Right lobe of liver (tissue), 6 donors: ENCODE measurements around the gene DISP3. TPM values are rescaled to one million over a fixed set of nuclear protein-coding genes. Genes with fewer than 3 reads are reported as not detected.

Source experiments
- ATAC-seq, 4 donors: fragments of 200-7000 bp; cut with Tn5 transposase; one replicate each; pipeline ENCODE4 v1.9.1; 2020; ENCODE audit warnings: mild to moderate bottlenecking in 4 of 4, moderate library complexity in 4 of 4
- DNase-seq, 3 donors: peaks; one replicate each; pipeline ENCODE4 v3.0.0-alpha.2; 2020
- H3K27ac ChIP-seq, 3 donors: fragments of 200-600 bp; one replicate each; pipeline ENCODE4 v1.8.0; 2022
- H3K27me3 ChIP-seq, 2 donors: fragments of 200-600 bp; one replicate each; pipeline ENCODE4 v1.8.0; 2022
- H3K36me3 ChIP-seq, 4 donors: fragments of 200-600 bp; sonication (generic) in 1 of 4; one replicate each; pipeline versions ENCODE4 v1.5.1 to v1.8.0; 2017 to 2022; ENCODE audit warnings: control low read depth in 1 of 4
- H3K4me1 ChIP-seq, 4 donors: fragments of 200-600 bp; sonication (generic) in 1 of 4; one replicate each; pipeline versions ENCODE4 v1.5.1 to v1.8.0; 2017 to 2022; ENCODE audit warnings: control low read depth in 1 of 4
- H3K4me3 ChIP-seq, 3 donors: fragments of 200-600 bp; one replicate each; pipeline ENCODE4 v1.8.0; 2022
- H3K9me3 ChIP-seq, 4 donors: fragments of 200-600 bp; sonication (generic) in 1 of 4; one replicate each; pipeline versions ENCODE4 v1.5.1 to v1.8.0; 2017 to 2022; ENCODE audit warnings: control low read depth in 1 of 4
- CTCF ChIP-seq, 4 donors: fragments of 200-600 bp in 3 of 4; fragments of 450-650 bp in 1 of 4; IDR thresholded peaks; one replicate each; pipeline versions ENCODE4 v1.5.1 to v1.8.0; 2016 to 2022; ENCODE audit warnings: antibody characterized with exemption in 4 of 4, mild to moderate bottlenecking in 2 of 4
- POLR2A ChIP-seq: fragments of 450-650 bp; IDR thresholded peaks from one replicate; pipeline ENCODE4 v1.6.1; 2017; ENCODE audit warnings: antibody characterized with exemption, mild to moderate bottlenecking
- WGBS: methylation state at CpG from one replicate; pipeline ENCODE4 v1.1.6; 2018; ENCODE audit warnings: low coverage, low lambda C conversion rate; ENCODE audit not compliant: insufficient coverage; ENCODE audit errors: missing lambda C conversion rate; 5-methylcytosine and 5-hydroxymethylcytosine counted together
- intact Hi-C, 2 donors: fragments of 100-400 bp; cut with DNase I; formaldehyde crosslinking; loops; one replicate each; pipeline versions ENCODE4 v1.11.2 to v1.14.1; 2022
- total RNA-seq, 6 experiments: library from RNA; depleted of rRNA in 2 of 6; stranded (reverse); fragments of >200 nt in 2 of 6; fragmentation: NEBNext Ultra II Directional in 3 of 6; extraction: Animal tissue kit (Norgen Biotek cat#: 25700) in 3 of 6; gene quantifications; one replicate each; pipeline versions ENCODE4 v1.1.0 to v1.2.4, GENCODE V29; 2016 to 2023
- donor health status: DM: no; HTN: yes; CAD: no.
- donor health status: DM: no; HTN: no; CAD: no.
- donor health status: DM: no; HTN: no; CAD: no.
- donor health status: DM: no; HTN: yes; CAD: no.
- donor health status: DM: no; HTN: yes; CAD: no.

Gene DISP3
- total RNA-seq, 6 experiments from 2014 or later, result 0.06 TPM; not detected in 5

GRCh38 chr1:11493972-11494655 lies 15.2 kb downstream of the DISP3 start:
- H3K36me3 ChIP-seq, result no peaks in the 10 kb centered on the region
- no peak overlapping the region for H3K27ac ChIP-seq
- intact Hi-C loops, result no loop called here
- H3K4me1 ChIP-seq, result no peaks in the 10 kb centered on the region
- no peaks in the 10 kb centered on the region for H3K27me3 ChIP-seq
- H3K9me3 ChIP-seq, result no peaks in the 10 kb centered on the region
- ATAC-seq, result no peak
- H3K4me3 ChIP-seq, result no peak overlapping the region
- WGBS, result 36% methylated on average over 4 of the region's 9 CpGs
- DNase-seq, result peak in 1 of 3 donors; percentile 16
- TF ChIP-seq CTCF (IDR thresholded peaks at IDR 0.05) (no peak), POLR2A (no peak)

- TF ChIP-seq POLR2A (no peak), CTCF (IDR thresholded peaks at IDR 0.05) (no peak)
- H3K27me3 ChIP-seq, result no peaks in the 10 kb centered on the region
These were observed 15.8 kb downstream of the DISP3 start for GRCh38 chr1:11494771-11495170.

GRCh38 chr1:11495579-11495978 lies 16.6 kb downstream of the DISP3 start:
- no peaks in the 10 kb centered on the region for H3K27me3 ChIP-seq
- 36% methylated on average over 2 of the region's 3 CpGs for WGBS
- no peak for TF ChIP-seq CTCF (IDR thresholded peaks at IDR 0.05)
- no peak for TF ChIP-seq POLR2A

More at GRCh38 chr1:11494771-11495170, 15.8 kb downstream of the DISP3 start:
- Histone ChIP-seq H3K4me3 (no peak overlapping the region), H3K9me3 (no peaks in the 10 kb centered on the region), H3K4me1 (no peaks in the 10 kb centered on the region), H3K36me3 (no peaks in the 10 kb centered on the region), H3K27ac (no peak overlapping the region)
- intact Hi-C loops, result no loop called here
- no peak for ATAC-seq
- DNase-seq, result no peak
- WGBS, result 36% methylated on average over 1 of the region's 3 CpGs

GRCh38 chr1:11496551-11497080 lies 17.7 kb downstream of the DISP3 start:
- peak in 1 of 4 donors; percentile 11 for ATAC-seq
- intact Hi-C loops, result no loop called here
- no peak for TF ChIP-seq POLR2A
- TF ChIP-seq CTCF (IDR thresholded peaks at IDR 0.05), result no peak
- H3K36me3 ChIP-seq, result no peaks in the 10 kb centered on the region
- no peak overlapping the region for H3K27ac ChIP-seq
- no peaks in the 10 kb centered on the region for H3K4me1 ChIP-seq
- H3K9me3 ChIP-seq, result no peaks in the 10 kb centered on the region
- whole genome bisulfite sequencing, result 35% methylated on average over 2 of the region's 8 CpGs
- peak in 1 of 3 donors; percentile 16 for DNase-seq
- no peaks in the 10 kb centered on the region for H3K27me3 ChIP-seq
- no peak overlapping the region for H3K4me3 ChIP-seq

More at GRCh38 chr1:11495579-11495978, 16.6 kb downstream of the DISP3 start:
- H3K27ac ChIP-seq, result no peak overlapping the region
- no peaks in the 10 kb centered on the region for H3K36me3 ChIP-seq
- intact Hi-C loops, result no loop called here
- DNase-seq (peak in 1 of 3 donors; percentile 14), ATAC-seq (no peak)
- no peak overlapping the region for H3K4me3 ChIP-seq
- H3K4me1 ChIP-seq, result no peaks in the 10 kb centered on the region
- no peaks in the 10 kb centered on the region for H3K9me3 ChIP-seq
